Glutamatergic neuron (in vitro differentiated cells): ENCODE results near the gene PPFIBP1. TPM values are rescaled to one million over a fixed set of nuclear protein-coding genes. Genes with fewer than 3 reads are reported as not detected.

Experiments
- DNase-seq: peaks from one replicate; pipeline ENCODE4 v3.0.0; 2022
- H3K27ac Mint-ChIP-seq: one replicate; pipeline ENCODE4 v1.8.0; 2020; ENCODE audit warnings: mild to moderate bottlenecking, mixed read lengths, inconsistent platforms; ENCODE audit not compliant: unreplicated experiment
- H3K27me3 Mint-ChIP-seq: one replicate; pipeline ENCODE4 v1.8.0; 2020; ENCODE audit warnings: mild to moderate bottlenecking, moderate library complexity, mixed read lengths, inconsistent platforms; ENCODE audit not compliant: unreplicated experiment
- H3K36me3 Mint-ChIP-seq: one replicate; pipeline ENCODE4 v1.8.0; 2020; ENCODE audit warnings: mild to moderate bottlenecking, mixed read lengths, inconsistent platforms; ENCODE audit not compliant: unreplicated experiment
- H3K4me1 Mint-ChIP-seq: one replicate; pipeline ENCODE4 v1.8.0; 2020; ENCODE audit warnings: mild to moderate bottlenecking, low read depth, mixed read lengths, inconsistent platforms; ENCODE audit not compliant: unreplicated experiment
- H3K4me3 Mint-ChIP-seq: one replicate; pipeline ENCODE4 v1.8.0; 2020; ENCODE audit warnings: mild to moderate bottlenecking, mixed read lengths, inconsistent platforms; ENCODE audit not compliant: unreplicated experiment
- H3K9me3 Mint-ChIP-seq: one replicate; pipeline ENCODE4 v1.8.0; 2020; ENCODE audit warnings: mild to moderate bottlenecking, moderate library complexity, mixed read lengths, inconsistent platforms; ENCODE audit not compliant: unreplicated experiment
- CTCF ChIP-seq: fragments of 200-600 bp; sonication (generic); IDR thresholded peaks from one replicate; pipeline ENCODE4 v1.5.0; 2021; ENCODE audit not compliant: partially characterized antibody, unreplicated experiment
- total RNA-seq: library from RNA; stranded (reverse); fragmentation: NEBNext Ultra II Directional; extraction: Animal tissue kit (Norgen Biotek cat#: 25700); gene quantifications from one replicate; pipeline ENCODE4 v1.2.1, GENCODE V29; 2021; ENCODE audit not compliant: unreplicated experiment

The PPFIBP1 gene
- total RNA-seq, 1 donor from 2014 or later = 43.0 TPM

- H3K27ac Mint-ChIP-seq = no peak overlapping the region
- H3K36me3 Mint-ChIP-seq = no peaks in the 10 kb centered on the region
- H3K4me3 Mint-ChIP-seq = no peak overlapping the region
- H3K9me3 Mint-ChIP-seq = no peaks in the 10 kb centered on the region
- no peak for DNase-seq
- H3K27me3 Mint-ChIP-seq = no peaks in the 10 kb centered on the region
- TF ChIP-seq CTCF = no peak
- peaks cover 2% of the 10 kb centered on the region for H3K4me1 Mint-ChIP-seq
Measured at GRCh38 chr12:27498149-27498548, 25.9 kb upstream of the PPFIBP1 start.

GRCh38 chr12:27498761-27499160 lies 25.2 kb upstream of the PPFIBP1 start:
- TF ChIP-seq CTCF = no peak
- Mint-ChIP-seq H3K9me3 (no peaks in the 10 kb centered on the region), H3K4me1 (no peaks in the 10 kb centered on the region), H3K27ac (no peak overlapping the region), H3K36me3 (no peaks in the 10 kb centered on the region), H3K4me3 (no peak overlapping the region), H3K27me3 (no peaks in the 10 kb centered on the region)
- DNase-seq = no peak

GRCh38 chr12:27499377-27499776 lies 24.6 kb upstream of the PPFIBP1 start:
- DNase-seq = no peak
- H3K9me3 Mint-ChIP-seq = no peaks in the 10 kb centered on the region
- H3K4me3 Mint-ChIP-seq = no peak overlapping the region
- no peaks in the 10 kb centered on the region for H3K36me3 Mint-ChIP-seq
- no peak for TF ChIP-seq CTCF
- H3K27me3 Mint-ChIP-seq = no peaks in the 10 kb centered on the region
- no peak overlapping the region for H3K27ac Mint-ChIP-seq
- H3K4me1 Mint-ChIP-seq = no peaks in the 10 kb centered on the region

- H3K9me3 Mint-ChIP-seq = no peaks in the 10 kb centered on the region
- no peak for DNase-seq
- H3K27me3 Mint-ChIP-seq = no peaks in the 10 kb centered on the region
- H3K27ac Mint-ChIP-seq = no peak overlapping the region
- no peak for TF ChIP-seq CTCF
- H3K36me3 Mint-ChIP-seq = no peaks in the 10 kb centered on the region
- H3K4me3 Mint-ChIP-seq = no peak overlapping the region
- no peaks in the 10 kb centered on the region for H3K4me1 Mint-ChIP-seq
Measured at GRCh38 chr12:27500546-27500945, 23.5 kb upstream of the PPFIBP1 start.

GRCh38 chr12:27502021-27502435 lies 22.0 kb upstream of the PPFIBP1 start:
- TF ChIP-seq CTCF = no peak
- no peak overlapping the region for H3K27ac Mint-ChIP-seq
- no peak for DNase-seq
- H3K9me3 Mint-ChIP-seq = no peaks in the 10 kb centered on the region
- H3K27me3 Mint-ChIP-seq = no peaks in the 10 kb centered on the region
- H3K36me3 Mint-ChIP-seq = no peaks in the 10 kb centered on the region
- H3K4me1 Mint-ChIP-seq = no peaks in the 10 kb centered on the region
- no peak overlapping the region for H3K4me3 Mint-ChIP-seq
